Endometrial microvascular endothelial cells (primary cell): ENCODE results near the gene KCNQ1. TPM values are rescaled to one million over a fixed set of nuclear protein-coding genes. Genes with fewer than 3 reads are reported as not detected.

Source experiments
- in situ Hi-C: cut with HindIII; loops from 2 replicates; pipeline ENCODE4 v1.10.0; 2017; ENCODE audit warnings: low sequenced_read_pairs, low pct_unique_long_range_greater_than_20kb; ENCODE audit errors: inconsistent ontology term
- total RNA-seq: library from RNA; depleted of rRNA; stranded (reverse); fragments of >200 nt; gene quantifications from one replicate; pipeline ENCODE4 v1.2.3, GENCODE V29; 2015; ENCODE audit errors: inconsistent ontology term

The KCNQ1 gene
- total RNA-seq, 1 donor from 2014 or later, result not detected

GRCh38 chr11:2535673-2536439, 91.0 kb downstream of the KCNQ1 start:
- in situ Hi-C loops, result no loop called here

GRCh38 chr11:2536440-2536989, 91.7 kb downstream of the KCNQ1 start:
- in situ Hi-C loops, result no loop called here

- in situ Hi-C loops, result no loop called here
Measured at GRCh38 chr11:2537010-2537705, 92.3 kb downstream of the KCNQ1 start.

- in situ Hi-C loops, result no loop called here
Measured at GRCh38 chr11:2537896-2538724, 93.3 kb downstream of the KCNQ1 start.

GRCh38 chr11:2538951-2539350, 94.1 kb downstream of the KCNQ1 start:
- in situ Hi-C loops, result no loop called here

GRCh38 chr11:2539371-2540222, 94.8 kb downstream of the KCNQ1 start:
- in situ Hi-C loops, result no loop called here

- in situ Hi-C loops, result no loop called here
Measured at GRCh38 chr11:2540223-2540991, 95.6 kb downstream of the KCNQ1 start.

- in situ Hi-C loops, result no loop called here
Measured at GRCh38 chr11:2540992-2541680, 96.3 kb downstream of the KCNQ1 start.

GRCh38 chr11:2541881-2542361, 97.1 kb downstream of the KCNQ1 start:
- in situ Hi-C loops, result no loop called here

GRCh38 chr11:2542406-2542805, 97.6 kb downstream of the KCNQ1 start:
- in situ Hi-C loops, result no loop called here

- in situ Hi-C loops, result no loop called here
Measured at GRCh38 chr11:2547806-2548205, 103.0 kb downstream of the KCNQ1 start.

- in situ Hi-C loops, result no loop called here
Measured at GRCh38 chr11:2548596-2548995, 103.8 kb downstream of the KCNQ1 start.

GRCh38 chr11:2549080-2549479, 104.3 kb downstream of the KCNQ1 start:
- in situ Hi-C loops, result no loop called here

GRCh38 chr11:2549491-2549875, 104.7 kb downstream of the KCNQ1 start:
- in situ Hi-C loops, result no loop called here

- in situ Hi-C loops, result no loop called here
Measured at GRCh38 chr11:2549876-2550605, 105.2 kb downstream of the KCNQ1 start.

GRCh38 chr11:2550606-2550970, 105.8 kb downstream of the KCNQ1 start:
- in situ Hi-C loops, result no loop called here

GRCh38 chr11:2551131-2551530, 106.3 kb downstream of the KCNQ1 start:
- in situ Hi-C loops, result no loop called here
